ENCODE measurements around the gene KLK15.

KLK15 gene

DNA sequence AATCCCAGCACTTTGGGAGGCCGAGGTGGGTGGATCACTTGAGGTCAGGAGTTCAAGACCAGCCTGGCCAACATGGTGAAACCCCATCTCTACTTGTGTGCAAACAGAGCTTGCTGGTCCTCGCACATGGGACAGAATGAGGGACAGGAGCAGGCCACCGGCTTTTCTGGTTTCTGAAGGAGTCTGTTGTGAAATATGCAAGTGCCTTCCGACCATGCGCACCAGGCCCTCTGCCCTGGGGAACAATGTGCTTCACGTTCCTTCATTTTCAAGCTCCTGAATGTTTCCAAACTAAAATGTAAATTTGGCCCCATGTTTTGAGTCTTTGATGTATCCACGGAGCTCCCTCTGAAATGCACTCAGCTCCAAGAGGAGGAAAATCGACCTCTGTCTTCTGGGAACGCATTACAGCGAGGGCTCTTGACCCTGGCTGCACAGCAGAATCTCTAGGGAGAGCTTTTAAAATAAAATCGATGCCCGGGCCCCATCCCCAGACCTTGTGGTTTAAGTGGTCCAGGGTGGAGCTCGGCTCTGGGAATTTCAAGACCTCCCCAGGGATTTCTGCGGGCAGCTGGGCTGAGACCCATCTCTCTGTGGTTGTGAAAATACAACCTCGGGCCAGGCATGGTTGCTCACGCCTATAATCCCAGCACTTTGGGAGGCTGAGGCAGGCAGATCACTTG, 52.5 kb downstream of the KLK15 start:
- Mint-ChIP-seq H3K4me1 (peaks cover 17% of the 10 kb centered on the region), H3K4me3 (no peak overlapping the region), H3K27me3 (peaks cover 43% of the 10 kb centered on the region), H3K27ac (no peak overlapping the region), H3K9me3 (no peaks in the 10 kb centered on the region), H3K36me3 (no peaks in the 10 kb centered on the region)

DNA sequence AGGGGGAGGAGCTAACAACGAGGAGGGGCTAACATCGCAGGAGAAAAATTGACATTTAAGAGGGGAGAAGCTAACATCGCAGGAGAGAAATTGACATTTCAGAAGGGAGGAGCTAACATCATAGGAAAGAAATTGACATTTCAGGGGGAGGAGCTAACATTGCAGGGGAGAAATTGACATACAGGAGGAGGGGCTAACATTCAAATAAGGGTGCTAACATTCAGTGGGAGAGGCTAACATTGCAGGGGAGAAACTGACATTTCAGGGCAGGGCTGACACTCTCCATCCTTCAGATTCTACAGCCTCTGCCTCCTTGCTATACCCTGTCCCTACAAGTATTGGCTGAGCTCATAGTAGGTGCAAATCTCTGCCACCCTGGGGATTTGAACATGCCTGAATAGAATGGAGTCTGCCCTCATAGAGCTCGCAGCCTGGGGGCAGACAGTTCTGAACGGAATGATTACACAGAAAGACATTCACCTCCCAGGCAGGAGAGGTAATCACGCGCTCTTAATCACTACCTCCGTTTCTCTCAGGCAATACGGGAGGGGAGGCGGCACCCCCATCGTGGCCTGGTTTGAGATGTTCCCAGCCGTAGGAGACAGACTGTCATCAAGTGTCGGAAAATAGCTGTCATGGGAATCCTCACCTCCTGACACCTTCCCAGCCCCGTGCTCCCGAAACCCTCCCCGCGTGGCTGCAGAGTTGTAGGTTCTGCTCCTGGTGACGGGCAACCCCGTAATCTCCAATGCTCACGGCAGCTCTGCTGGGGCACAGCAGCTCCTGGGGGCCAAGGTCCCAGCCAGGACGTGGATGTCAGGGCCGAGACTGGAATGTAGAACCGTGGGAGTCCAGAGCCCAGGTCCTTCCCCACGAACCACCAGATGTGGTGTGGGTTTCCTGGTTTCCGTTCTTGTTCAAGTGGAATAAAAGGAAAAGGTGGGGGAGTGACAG, 53.6 kb downstream of the KLK15 start:
- Mint-ChIP-seq H3K27me3 (peaks cover 46% of the 10 kb centered on the region), H3K4me3 (no peak overlapping the region), H3K4me1 (peaks cover 17% of the 10 kb centered on the region), H3K27ac (no peak overlapping the region), H3K36me3 (no peaks in the 10 kb centered on the region), H3K9me3 (no peaks in the 10 kb centered on the region)

DNA sequence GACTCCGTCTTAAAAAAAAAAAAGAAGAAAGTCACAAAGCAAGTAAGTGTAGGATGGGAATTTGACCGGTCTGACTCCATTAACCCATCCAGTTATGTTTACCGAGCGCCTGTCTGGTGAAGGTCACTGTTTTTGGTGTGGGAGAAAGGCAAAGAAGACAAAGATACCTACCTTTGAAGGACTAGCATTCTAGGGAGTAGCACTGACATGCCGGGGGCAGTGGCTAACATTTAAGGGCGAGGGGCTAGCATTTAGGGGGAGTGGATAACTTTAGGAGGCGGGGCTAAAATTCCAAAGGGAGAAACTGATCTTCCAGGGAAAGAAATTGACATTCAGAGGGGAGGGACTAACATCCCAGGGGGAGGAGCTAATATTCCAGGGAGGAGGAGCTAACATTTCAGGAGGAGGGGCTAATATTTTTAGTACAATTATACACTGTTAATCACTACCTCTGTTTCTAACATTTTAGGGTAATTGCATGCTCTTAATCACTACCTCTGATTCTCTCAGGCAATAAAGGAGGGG, 54.4 kb downstream of the KLK15 start:
- Mint-ChIP-seq H3K4me3 (no peak overlapping the region), H3K9me3 (no peaks in the 10 kb centered on the region), H3K36me3 (no peaks in the 10 kb centered on the region), H3K27me3 (peaks cover 50% of the 10 kb centered on the region), H3K4me1 (peaks cover 17% of the 10 kb centered on the region), H3K27ac (no peak overlapping the region)

DNA sequence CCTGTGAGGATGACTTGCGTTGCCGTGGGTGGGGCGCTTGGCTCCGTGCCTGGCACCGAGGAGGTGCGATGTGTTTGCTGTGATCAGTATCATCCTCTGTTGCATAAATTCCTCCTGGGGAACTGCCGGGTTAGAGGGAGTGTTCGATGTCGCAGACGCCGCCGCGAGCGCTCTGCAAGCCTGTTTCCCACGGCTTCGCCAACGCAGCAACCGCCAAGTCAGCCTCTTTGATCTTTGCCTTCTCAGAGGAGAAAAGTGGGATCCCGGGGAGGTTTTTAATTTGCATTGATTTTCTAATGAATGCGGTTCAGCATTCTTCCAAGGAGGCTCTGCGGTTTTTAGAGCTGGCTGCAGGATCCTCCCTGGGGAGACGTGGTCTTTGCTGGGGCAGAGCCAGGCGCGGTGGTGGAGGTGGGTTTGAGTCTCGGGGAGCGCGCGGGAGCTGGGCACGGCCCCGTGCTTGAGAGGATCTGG, 55.5 kb downstream of the KLK15 start:
- Mint-ChIP-seq H3K27me3 (peaks cover 52% of the 10 kb centered on the region), H3K9me3 (no peaks in the 10 kb centered on the region), H3K27ac (no peak overlapping the region), H3K4me1 (peaks cover 13% of the 10 kb centered on the region), H3K4me3 (no peak overlapping the region), H3K36me3 (no peaks in the 10 kb centered on the region)

DNA sequence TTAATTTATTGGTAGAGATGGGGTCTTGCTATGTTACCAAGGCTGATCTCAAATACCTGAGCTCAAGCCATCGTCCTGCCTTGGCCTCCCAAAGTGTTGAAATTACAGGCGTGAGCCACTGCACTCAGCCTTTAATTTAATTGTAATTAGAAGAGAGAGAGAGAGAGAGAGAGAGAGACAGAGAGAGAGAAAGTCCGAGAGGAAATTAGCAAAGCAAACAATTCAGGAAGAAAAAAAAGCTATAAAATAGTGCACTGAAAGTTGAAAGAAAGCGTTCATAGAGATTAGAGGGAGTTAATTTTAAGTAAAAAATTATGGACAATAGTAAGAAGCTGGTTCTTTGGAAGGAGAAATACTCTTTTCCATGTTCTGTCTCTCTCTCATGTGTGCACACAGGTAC, 56.1 kb downstream of the KLK15 start:
- H3K4me1 Mint-ChIP-seq: peaks cover 13% of the 10 kb centered on the region
- no peaks in the 10 kb centered on the region for H3K36me3 Mint-ChIP-seq
- H3K27me3 Mint-ChIP-seq: peaks cover 48% of the 10 kb centered on the region
- no peak overlapping the region for H3K27ac Mint-ChIP-seq
- no peak overlapping the region for H3K4me3 Mint-ChIP-seq
- no peaks in the 10 kb centered on the region for H3K9me3 Mint-ChIP-seq

DNA sequence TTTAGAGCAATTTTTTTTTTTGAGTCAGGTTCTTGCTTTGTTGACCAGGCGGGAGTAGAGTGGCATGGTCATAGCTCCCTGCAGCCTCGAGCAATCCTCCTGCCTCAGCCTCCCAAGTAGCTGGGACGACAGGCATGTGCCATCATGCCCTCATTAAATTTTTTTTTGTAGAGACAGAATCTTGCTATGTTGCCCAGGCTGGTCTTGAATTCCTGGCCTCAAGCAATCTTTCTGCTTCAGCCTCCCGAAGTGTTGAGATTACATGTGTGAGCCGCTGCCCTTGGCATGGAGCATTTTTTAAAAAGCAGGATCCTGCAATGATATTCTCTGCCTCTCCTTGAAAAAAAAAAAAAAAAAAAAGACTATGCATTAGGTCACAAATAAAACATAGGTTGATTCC, 57.2 kb downstream of the KLK15 start:
- Mint-ChIP-seq H3K27me3 (peaks cover 43% of the 10 kb centered on the region), H3K4me3 (no peak overlapping the region), H3K9me3 (no peaks in the 10 kb centered on the region), H3K4me1 (peaks cover 13% of the 10 kb centered on the region), H3K27ac (no peak overlapping the region), H3K36me3 (no peaks in the 10 kb centered on the region)

All from activated naive CD4-positive, alpha-beta T cell treated with anti-CD3 and anti-CD28 coated beads, Interleukin-2, amount 50 U/mL, for 24 hours (primary cell).